Measurements from ENCODE around the gene SNX33.

Gene SNX33

DNA sequence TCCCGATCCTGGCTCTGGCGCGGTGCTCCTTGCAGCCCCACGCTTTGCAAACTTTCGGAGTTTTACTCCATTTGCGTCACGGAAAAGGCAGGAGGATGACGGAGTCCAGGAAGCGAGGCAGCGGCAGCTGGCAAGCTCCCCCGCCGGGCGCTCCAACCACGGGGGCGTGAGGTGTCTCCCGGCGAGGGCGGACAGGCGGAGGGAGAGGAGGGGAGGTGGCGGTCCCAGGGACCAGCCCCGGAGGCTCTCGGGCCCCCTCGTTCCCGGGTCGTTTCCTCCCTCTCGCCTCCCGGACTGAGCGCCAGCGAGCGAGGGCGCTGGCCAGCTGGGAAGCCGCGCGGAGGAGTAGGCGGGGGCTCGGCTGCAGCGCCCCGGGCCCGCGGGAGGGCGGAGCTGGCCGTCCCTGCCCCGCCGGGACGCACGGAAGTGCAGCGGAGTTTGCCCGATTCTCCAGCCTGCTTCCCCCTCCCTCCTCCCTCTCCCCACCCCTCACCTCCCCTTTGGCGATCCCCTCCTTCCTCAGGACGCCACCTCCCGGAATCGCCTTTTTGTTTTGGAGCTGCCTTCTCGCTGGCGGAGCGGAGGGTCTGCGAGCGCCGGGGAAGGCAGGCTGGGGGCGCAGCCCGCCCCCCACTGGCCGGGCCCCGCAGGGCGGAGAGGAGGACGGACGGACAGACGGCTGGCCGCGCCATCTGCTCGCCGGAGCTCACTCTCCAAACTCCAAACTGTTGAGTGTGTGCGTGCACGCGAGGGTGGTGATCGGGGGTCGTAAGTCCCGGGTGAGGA lies at the start of gene SNX33:
Gene SNX33 (plus strand): TSS at position 543 of the 786 bp plus-strand sequence. CDS start 1,191 bp downstream, outside the sequence.
- peak; percentile 86 for ATAC-seq
- no peak for TF ChIP-seq BACH2 (CRISPR knock-in tag; IDR thresholded peaks at IDR 0.05; ENCODE audit: borderline replicate concordance)
- TF ChIP-seq ZNF8 (CRISPR knock-in tag; IDR thresholded peaks at IDR 0.05): no peak
- no peak for TF ChIP-seq TOX (CRISPR knock-in tag; IDR thresholded peaks at IDR 0.05; ENCODE audit: borderline replicate concordance)
- TF ChIP-seq ZNF70 (CRISPR knock-in tag; IDR thresholded peaks at IDR 0.05): no peak
- no peak for TF ChIP-seq TCF4 (CRISPR knock-in tag; IDR thresholded peaks at IDR 0.05; ENCODE audit: borderline replicate concordance)
- TF ChIP-seq GLIS3 (CRISPR knock-in tag; IDR thresholded peaks at IDR 0.05): no peak
- no peak for TF ChIP-seq PPARA (CRISPR knock-in tag; IDR thresholded peaks at IDR 0.05; ENCODE audit: borderline replicate concordance)
- TF ChIP-seq ISL1 (CRISPR knock-in tag; IDR thresholded peaks at IDR 0.05): no peak
- TF ChIP-seq RARB (CRISPR knock-in tag; IDR thresholded peaks at IDR 0.05): no peak
- TF ChIP-seq PATZ1 (CRISPR knock-in tag; IDR thresholded peaks at IDR 0.05; ENCODE audit: borderline replicate concordance): no peak
- no peak for TF ChIP-seq ZC3H10 (CRISPR knock-in tag; IDR thresholded peaks at IDR 0.05)

DNA sequence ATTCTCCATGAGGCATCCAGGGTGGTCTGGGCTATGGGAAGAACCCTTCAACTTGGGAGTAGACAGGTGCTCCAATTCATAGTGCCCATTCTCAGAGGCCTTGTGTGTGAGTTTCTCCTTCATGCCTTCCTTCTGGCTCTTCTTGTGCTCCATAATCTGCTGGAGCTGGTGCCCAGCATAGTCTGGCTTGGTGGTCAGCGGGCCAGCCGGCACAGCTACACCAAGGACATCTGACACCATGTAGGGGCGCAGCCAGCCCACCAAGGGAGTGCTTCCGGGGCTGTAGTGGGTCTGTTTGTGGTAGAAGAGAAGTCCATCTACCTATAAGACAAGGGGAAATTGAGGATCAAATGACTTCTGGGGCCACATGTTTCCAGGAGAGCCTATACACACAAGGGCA lies 49.4 kb upstream of the SNX33 start:
- TF ChIP-seq PPARA (CRISPR knock-in tag; IDR thresholded peaks at IDR 0.05; ENCODE audit: borderline replicate concordance): no peak
- no peak for ATAC-seq

DNA sequence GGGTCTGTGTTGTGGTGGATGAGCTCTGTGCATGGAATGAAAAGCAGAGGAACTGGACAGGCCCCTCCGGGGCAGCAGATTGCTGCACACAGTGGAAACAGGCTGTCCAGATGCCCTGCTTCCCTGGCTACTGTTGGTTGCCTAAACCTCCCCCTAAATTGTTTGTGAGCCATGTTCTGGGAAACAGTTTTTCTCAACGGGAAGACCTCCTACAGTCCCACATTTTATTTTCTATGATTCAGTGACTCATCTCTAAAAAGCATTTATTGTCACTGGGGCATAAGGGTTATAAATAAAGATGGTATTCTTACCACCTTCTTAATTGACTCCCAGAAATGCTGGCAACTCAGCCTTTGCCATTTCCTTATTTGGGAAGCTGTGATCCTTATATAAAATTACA lies 48.3 kb upstream of the SNX33 start:
- TF ChIP-seq PPARA (CRISPR knock-in tag; IDR thresholded peaks at IDR 0.05; ENCODE audit: borderline replicate concordance) (no peak), SNAI2 (CRISPR knock-in tag; IDR thresholded peaks at IDR 0.05) (no peak), GLIS3 (CRISPR knock-in tag; IDR thresholded peaks at IDR 0.05) (no peak), ESRRG (CRISPR knock-in tag; IDR thresholded peaks at IDR 0.05) (no peak), OSR1 (CRISPR knock-in tag; IDR thresholded peaks at IDR 0.05) (no peak), ZNF565 (CRISPR knock-in tag; conservative IDR thresholded peaks at IDR 0.05; ENCODE audit: low read depth) (no peak), ZNF8 (CRISPR knock-in tag; IDR thresholded peaks at IDR 0.05) (no peak), PATZ1 (CRISPR knock-in tag; IDR thresholded peaks at IDR 0.05; ENCODE audit: borderline replicate concordance) (no peak)
- ATAC-seq: no peak

DNA sequence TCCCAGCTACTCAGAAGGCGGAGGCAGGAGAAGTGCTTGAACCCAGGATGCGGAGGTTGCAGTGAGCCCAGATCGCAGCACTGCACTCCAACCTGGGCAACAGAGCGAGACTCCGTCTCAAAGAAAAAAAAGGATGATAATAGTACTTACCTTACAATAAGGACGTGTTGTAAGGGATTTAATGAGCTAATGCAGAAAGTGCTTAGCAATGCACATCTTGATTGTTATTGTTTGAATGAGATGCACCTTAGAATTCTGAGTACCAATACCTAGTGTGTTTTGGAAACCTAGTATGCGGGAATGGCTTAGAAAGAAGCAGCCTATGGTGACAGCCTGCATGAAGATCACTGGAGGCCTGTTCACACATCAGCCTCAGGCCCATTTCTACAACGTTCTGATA lies 41.7 kb upstream of the SNX33 start:
- ATAC-seq: no peak

GRCh38 chr15:75606711-75607699 lies 40.7 kb upstream of the SNX33 start:
- TF ChIP-seq ZFP30 (CRISPR knock-in tag; IDR thresholded peaks at IDR 0.05): no peak
- TF ChIP-seq ZC3H10 (CRISPR knock-in tag; IDR thresholded peaks at IDR 0.05): no peak
- no peak for TF ChIP-seq TSHZ2 (CRISPR knock-in tag; IDR thresholded peaks at IDR 0.05)
- no peak for TF ChIP-seq TOX (CRISPR knock-in tag; IDR thresholded peaks at IDR 0.05; ENCODE audit: borderline replicate concordance)
- no peak for TF ChIP-seq BACH2 (CRISPR knock-in tag; IDR thresholded peaks at IDR 0.05; ENCODE audit: borderline replicate concordance)
- TF ChIP-seq GLIS3 (CRISPR knock-in tag; IDR thresholded peaks at IDR 0.05): no peak
- TF ChIP-seq ZNF565 (CRISPR knock-in tag; conservative IDR thresholded peaks at IDR 0.05; ENCODE audit: low read depth): no peak
- TF ChIP-seq, protein P1, sequence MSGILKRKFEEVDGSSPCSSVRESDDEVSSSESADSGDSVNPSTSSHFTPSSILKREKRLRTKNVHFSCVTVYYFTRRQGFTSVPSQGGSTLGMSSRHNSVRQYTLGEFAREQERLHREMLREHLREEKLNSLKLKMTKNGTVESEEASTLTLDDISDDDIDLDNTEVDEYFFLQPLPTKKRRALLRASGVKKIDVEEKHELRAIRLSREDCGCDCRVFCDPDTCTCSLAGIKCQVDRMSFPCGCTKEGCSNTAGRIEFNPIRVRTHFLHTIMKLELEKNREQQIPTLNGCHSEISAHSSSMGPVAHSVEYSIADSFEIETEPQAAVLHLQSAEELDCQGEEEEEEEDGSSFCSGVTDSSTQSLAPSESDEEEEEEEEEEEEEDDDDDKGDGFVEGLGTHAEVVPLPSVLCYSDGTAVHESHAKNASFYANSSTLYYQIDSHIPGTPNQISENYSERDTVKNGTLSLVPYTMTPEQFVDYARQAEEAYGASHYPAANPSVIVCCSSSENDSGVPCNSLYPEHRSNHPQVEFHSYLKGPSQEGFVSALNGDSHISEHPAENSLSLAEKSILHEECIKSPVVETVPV (CRISPR knock-in tag; IDR thresholded peaks at IDR 0.05): no peak
- no peak for ATAC-seq

More for the DNA sequence above, 41.7 kb upstream of the SNX33 start:
- TF ChIP-seq GLIS3 (CRISPR knock-in tag; IDR thresholded peaks at IDR 0.05): no peak
- TF ChIP-seq ISL1 (CRISPR knock-in tag; IDR thresholded peaks at IDR 0.05): no peak
- TF ChIP-seq OSR1 (CRISPR knock-in tag; IDR thresholded peaks at IDR 0.05): no peak
- TF ChIP-seq CSDC2 (CRISPR knock-in tag; IDR thresholded peaks at IDR 0.05): no peak
- TF ChIP-seq ZNF70 (CRISPR knock-in tag; IDR thresholded peaks at IDR 0.05): no peak

Data from SK-N-SH treated with all-trans-retinoic acid at 6 μM for 48 hours (cell line).